ENCODE data around the gene SNX22.
A peak's percentile ranks its signal among the peaks of the same experiment; 100 is the strongest.

The SNX22 gene

GRCh38 chr15:64152507-64153387, 1.2 kb downstream of the SNX22 start:
- ATAC-seq: peak; percentile 3
- TF ChIP-seq ZNF565 (CRISPR knock-in tag; conservative IDR thresholded peaks at IDR 0.05; ENCODE audit: low read depth): no peak
- no peak for TF ChIP-seq PPARA (CRISPR knock-in tag; IDR thresholded peaks at IDR 0.05; ENCODE audit: borderline replicate concordance)
- TF ChIP-seq TSHZ2 (CRISPR knock-in tag; IDR thresholded peaks at IDR 0.05): no peak
- TF ChIP-seq ZNF70 (CRISPR knock-in tag; IDR thresholded peaks at IDR 0.05): no peak
- TF ChIP-seq CSDC2 (CRISPR knock-in tag; IDR thresholded peaks at IDR 0.05): no peak
- TF ChIP-seq GLIS3 (CRISPR knock-in tag; IDR thresholded peaks at IDR 0.05): no peak
- TF ChIP-seq TOX (CRISPR knock-in tag; IDR thresholded peaks at IDR 0.05; ENCODE audit: borderline replicate concordance): no peak
- TF ChIP-seq PATZ1 (CRISPR knock-in tag; IDR thresholded peaks at IDR 0.05; ENCODE audit: borderline replicate concordance): no peak
- TF ChIP-seq TCF4 (CRISPR knock-in tag; IDR thresholded peaks at IDR 0.05; ENCODE audit: borderline replicate concordance): no peak
- no peak for TF ChIP-seq ARNTL (CRISPR knock-in tag; IDR thresholded peaks at IDR 0.05; ENCODE audit: borderline replicate concordance, low read depth)
- TF ChIP-seq ESRRG (CRISPR knock-in tag; IDR thresholded peaks at IDR 0.05): no peak
- TF ChIP-seq POU6F1 (CRISPR knock-in tag; IDR thresholded peaks at IDR 0.05; ENCODE audit: borderline replicate concordance, low read depth): no peak
- TF ChIP-seq RARB (CRISPR knock-in tag; IDR thresholded peaks at IDR 0.05): no peak
- no peak for TF ChIP-seq ZFP3 (CRISPR knock-in tag; IDR thresholded peaks at IDR 0.05)
- no peak for TF ChIP-seq CSRNP3 (CRISPR knock-in tag; IDR thresholded peaks at IDR 0.05)
- no peak for TF ChIP-seq OSR1 (CRISPR knock-in tag; IDR thresholded peaks at IDR 0.05)
- TF ChIP-seq CREB5 (CRISPR knock-in tag; IDR thresholded peaks at IDR 0.05; ENCODE audit: low read depth): no peak

- TF ChIP-seq GLIS3 (CRISPR knock-in tag; IDR thresholded peaks at IDR 0.05) (peak; percentile 67; the same call in 1 of the 2 replicates), POU6F1 (CRISPR knock-in tag; IDR thresholded peaks at IDR 0.05; ENCODE audit: borderline replicate concordance, low read depth) (no peak), ISL1 (CRISPR knock-in tag; IDR thresholded peaks at IDR 0.05) (no peak), ZFP3 (CRISPR knock-in tag; IDR thresholded peaks at IDR 0.05) (no peak)
- peak; percentile 91 for ATAC-seq
Observed at GRCh38 chr15:64153480-64154367, 2.2 kb downstream of the SNX22 start.
